Measurements from ENCODE around the gene CYSLTR2.

Gene CYSLTR2

GRCh38 chr13:48652851-48653471 lies 768 bp upstream of the CYSLTR2 start:
- H3K4me3 ChIP-seq (ENCODE audit: low read depth, low read length) = no peak overlapping the region
- no peak for TF ChIP-seq CTCF (IDR thresholded peaks at IDR 0.05; ENCODE audit: control insufficient read depth, extremely low read depth, insufficient read depth)
- no peak for DNase-seq (ENCODE audit: low read depth)

GRCh38 chr13:48654511-48654910 lies 782 bp downstream of the CYSLTR2 start:
- H3K4me3 ChIP-seq (ENCODE audit: low read depth, low read length) = no peak overlapping the region
- DNase-seq (ENCODE audit: low read depth) = no peak
- TF ChIP-seq CTCF (IDR thresholded peaks at IDR 0.05; ENCODE audit: control insufficient read depth, extremely low read depth, insufficient read depth) = no peak

- TF ChIP-seq CTCF (IDR thresholded peaks at IDR 0.05; ENCODE audit: control insufficient read depth, extremely low read depth, insufficient read depth) = no peak
- no peak for DNase-seq (ENCODE audit: low read depth)
- no peak overlapping the region for H3K4me3 ChIP-seq (ENCODE audit: low read depth, low read length)
Measured at GRCh38 chr13:48655291-48655690, 1.6 kb downstream of the CYSLTR2 start.

GRCh38 chr13:48656608-48657007 lies 2.9 kb downstream of the CYSLTR2 start:
- no peak overlapping the region for H3K4me3 ChIP-seq (ENCODE audit: low read depth, low read length)
- no peak for DNase-seq (ENCODE audit: low read depth)
- TF ChIP-seq CTCF (IDR thresholded peaks at IDR 0.05; ENCODE audit: control insufficient read depth, extremely low read depth, insufficient read depth) = no peak

GRCh38 chr13:48660361-48661076 lies 6.8 kb downstream of the CYSLTR2 start:
- H3K4me3 ChIP-seq (ENCODE audit: low read depth, low read length) = no peak overlapping the region
- no peak for TF ChIP-seq CTCF (IDR thresholded peaks at IDR 0.05; ENCODE audit: control insufficient read depth, extremely low read depth, insufficient read depth)
- DNase-seq (ENCODE audit: low read depth) = no peak

GRCh38 chr13:48661107-48661506 lies 7.4 kb downstream of the CYSLTR2 start:
- TF ChIP-seq CTCF (IDR thresholded peaks at IDR 0.05; ENCODE audit: control insufficient read depth, extremely low read depth, insufficient read depth) = no peak
- no peak for DNase-seq (ENCODE audit: low read depth)
- H3K4me3 ChIP-seq (ENCODE audit: low read depth, low read length) = no peak overlapping the region

GRCh38 chr13:48662226-48662625 lies 8.5 kb downstream of the CYSLTR2 start:
- no peak for DNase-seq (ENCODE audit: low read depth)
- no peak for TF ChIP-seq CTCF (IDR thresholded peaks at IDR 0.05; ENCODE audit: control insufficient read depth, extremely low read depth, insufficient read depth)
- H3K4me3 ChIP-seq (ENCODE audit: low read depth, low read length) = no peak overlapping the region
